Panc1 (cell line): Measurements from ENCODE around the gene AATK. TPM values are rescaled to one million over a fixed set of nuclear protein-coding genes. Genes with fewer than 3 reads are reported as not detected.
A peak's percentile ranks its signal among the peaks of the same experiment; 100 is the strongest.

Experiments used
- ATAC-seq: fragments of 200-7000 bp; cut with Tn5 transposase; 2 replicates; pipeline ENCODE4 v1.9.1; 2020; ENCODE audit warnings: mild to moderate bottlenecking, moderate library complexity
- BruUV-seq: library from RNA; stranded (reverse); fragments of 400-500 nt; replicated peaks from 2 replicates; lab custom pipeline; 2021; lab: Mats Ljungman, UMichigan
- CTCF ChIA-PET: fragments of 300-600 bp; sonication (Branson Sonifier 250); formaldehyde crosslinking; loops from one replicate; lab custom pipeline; 2022; ENCODE audit warnings: antibody characterized with exemption; lab: Charles Lee
- POLR2A ChIA-PET: fragments of 300-600 bp; sonication (Branson Sonifier 250); formaldehyde crosslinking; loops from one replicate; lab custom pipeline; 2022; ENCODE audit warnings: antibody characterized with exemption; lab: Charles Lee
- DNase-seq: peaks from one replicate; pipeline ENCODE4 v3.0.0-alpha.2; 2010; ENCODE audit warnings: low read depth, low spot score
- H3K27ac ChIP-seq: 2 replicates; pipeline ENCODE4 v1.5.1; 2011; ENCODE audit warnings: mild to moderate bottlenecking, low read length, inconsistent platforms
- H3K27me3 ChIP-seq: fragments of 200-500 bp; sonication (Bioruptor generic); 2 replicates; pipeline ENCODE4 v1.6.0; 2014; ENCODE audit warnings: low read length, inconsistent platforms; ENCODE audit not compliant: control insufficient read depth, insufficient read depth
- H3K36me3 ChIP-seq: fragments of 200-500 bp; sonication (Bioruptor generic); 2 replicates; pipeline ENCODE4 v1.5.1; 2014; ENCODE audit warnings: inconsistent platforms, mild to moderate bottlenecking, low read length, moderate library complexity; ENCODE audit not compliant: control insufficient read depth, insufficient read depth
- H3K4me1 ChIP-seq: 2 replicates; pipeline ENCODE4 v1.5.1; 2011; ENCODE audit warnings: inconsistent platforms, mild to moderate bottlenecking, low read length, moderate library complexity; ENCODE audit not compliant: control insufficient read depth, insufficient read depth
- H3K4me3 ChIP-seq, 2 experiments: 2 replicates each; pipeline ENCODE4 v1.5.1; 2011 to 2012; ENCODE audit warnings: low read depth in 2 of 2, low read length in 2 of 2, mild to moderate bottlenecking in 2 of 2, inconsistent platforms in 1 of 2, moderate library complexity in 1 of 2
- H3K9me3 ChIP-seq: fragments of 200-500 bp; sonication (Bioruptor generic); 2 replicates; pipeline ENCODE4 v1.5.1; 2014; ENCODE audit warnings: low read depth, mild to moderate bottlenecking, inconsistent platforms, low read length, moderate library complexity; ENCODE audit not compliant: control insufficient read depth, insufficient read depth
- CTCF ChIP-seq: fragments of 450-650 bp; IDR thresholded peaks from 2 replicates; pipeline ENCODE4 v1.5.1; 2017; ENCODE audit warnings: mild to moderate bottlenecking
- POLR2AphosphoS5 ChIP-seq: IDR thresholded peaks from 2 replicates; pipeline ENCODE4 v1.6.1; 2012; ENCODE audit warnings: mild to moderate bottlenecking, low read depth, low read length, moderate library complexity
- REST ChIP-seq, 2 experiments: IDR thresholded peaks; 2 replicates each; pipeline ENCODE4 v1.6.1; 2011 to 2012; ENCODE audit warnings: low read depth in 2 of 2, control low read depth in 1 of 2, low read length in 1 of 2, mild to moderate bottlenecking in 1 of 2, moderate library complexity in 1 of 2; ENCODE audit not compliant: insufficient read depth in 1 of 2
- SIN3A ChIP-seq: IDR thresholded peaks from 2 replicates; pipeline ENCODE4 v1.6.1; 2012; ENCODE audit warnings: low read depth, mild to moderate bottlenecking, low read length, moderate library complexity, borderline replicate concordance; ENCODE audit not compliant: insufficient read depth
- TCF7L2 ChIP-seq: IDR thresholded peaks from 2 replicates; pipeline ENCODE4 v1.6.1; 2011; ENCODE audit warnings: mild to moderate bottlenecking, low read depth, low read length, inconsistent platforms
- in situ Hi-C: cut with HindIII; loops from 2 replicates; pipeline ENCODE4 v1.10.0; 2016; ENCODE audit warnings: low sequenced_read_pairs, low pct_unique_long_range_greater_than_20kb
- intact Hi-C: fragments of 100-400 bp; cut with micrococcal nuclease; formaldehyde crosslinking; loops from one replicate; pipeline ENCODE4 v1.10.0; 2022; ENCODE audit not compliant: unreplicated experiment
- total RNA-seq: library from RNA; stranded (reverse); gene quantifications from one replicate; pipeline ENCODE4 v1.2.1, GENCODE V29; 2021; ENCODE audit not compliant: unreplicated experiment

Gene AATK
- total RNA-seq, 1 experiment from 2014 or later = 3.7 TPM

- intact Hi-C loops (no loop called here), in situ Hi-C loops (no loop called here)
- peaks cover 16% of the 10 kb centered on the region for H3K4me1 ChIP-seq
- CTCF ChIA-PET = interaction anchor here (0.6 to 0.7 kb wide), 3 partner anchors 11 to 171 kb away, joined by 3 to 7 read pairs (median 3); no protein-coding TSS in a partner anchor
- TF ChIP-seq REST (IDR thresholded peaks at IDR 0.05; ENCODE audit: insufficient read depth in 1 of 2, low read depth in 2 of 2, low read length in 1 of 2) (no peak), POLR2AphosphoS5 (no peak), SIN3A (no peak), TCF7L2 (no peak), CTCF (no peak)
- H3K27me3 ChIP-seq = no peaks in the 10 kb centered on the region
- BruUV-seq = no TSS peak
- no peaks in the 10 kb centered on the region for H3K36me3 ChIP-seq
- DNase-seq = no peak
- ATAC-seq = peak; percentile 39
- H3K4me3 ChIP-seq = peak overlapping the region in 1 of 2 experiments; percentile 2; a peak in 1 of 4 replicates
- H3K27ac ChIP-seq = no peak overlapping the region
- POLR2A ChIA-PET = no interaction called here
- H3K9me3 ChIP-seq = no peaks in the 10 kb centered on the region
Measured at GRCh38 chr17:81164371-81165245, 1.4 kb downstream of the AATK start.

GRCh38 chr17:81163703-81164370, 2.2 kb downstream of the AATK start:
- CTCF ChIA-PET = interaction anchor here (0.7 kb wide), 1 partner anchor 18 kb away, joined by 3 read pairs; no protein-coding TSS in a partner anchor
- intact Hi-C loops (no loop called here), in situ Hi-C loops (no loop called here)
- no TSS peak for BruUV-seq
- H3K36me3 ChIP-seq = no peaks in the 10 kb centered on the region
- POLR2A ChIA-PET = no interaction called here
- peaks cover 16% of the 10 kb centered on the region for H3K4me1 ChIP-seq
- H3K27ac ChIP-seq = no peak overlapping the region
- ATAC-seq = no peak
- TF ChIP-seq SIN3A (no peak), REST (IDR thresholded peaks at IDR 0.05; ENCODE audit: insufficient read depth in 1 of 2, low read depth in 2 of 2, low read length in 1 of 2) (no peak), CTCF (no peak), POLR2AphosphoS5 (no peak), TCF7L2 (no peak)
- no peak for DNase-seq
- H3K27me3 ChIP-seq = no peaks in the 10 kb centered on the region
- H3K9me3 ChIP-seq = no peaks in the 10 kb centered on the region
- H3K4me3 ChIP-seq = no peak overlapping the region
